OCI-LY3 (cell line): Measurements from ENCODE around the gene LILRB5.
"Not testable (repeated sequence)": the region's sequence is repeated elsewhere in the genome, so short reads cannot be mapped to it uniquely, and the experiment has no call there.

Experiments used
- H2AFZ ChIP-seq: fragments of 200-600, 300-600 bp; shearing (Covaris generic); 2 replicates; pipeline ENCODE4 v1.6.0; 2014; ENCODE audit warnings: antibody characterized with exemption, low read depth, low read length
- H3K27ac ChIP-seq: fragments of 200-600, 300-600 bp; sonication (generic); 2 replicates; pipeline ENCODE4 v1.5.1; 2014; ENCODE audit warnings: mild to moderate bottlenecking, low read length, moderate library complexity, mixed read lengths
- H3K27me3 ChIP-seq: fragments of 200-600, 300-600 bp; sonication (generic); 2 replicates; pipeline ENCODE4 v1.6.1; 2014; ENCODE audit warnings: low read depth, low read length, mixed read lengths
- H3K36me3 ChIP-seq: fragments of 200-600, 300-600 bp; sonication (generic); replicated peaks from 2 replicates; pipeline ENCODE3; 2014; ENCODE audit warnings: low read depth, low read length, mixed read lengths
- H3K4me1 ChIP-seq: fragments of 300-600, 200-600 bp; sonication (generic); 2 replicates; pipeline ENCODE4 v1.6.1; 2014; ENCODE audit warnings: low read length, mixed read lengths
- H3K4me2 ChIP-seq: fragments of 200-600, 300-600 bp; sonication (generic); 2 replicates; pipeline ENCODE4 v1.6.1; 2014; ENCODE audit warnings: low read length, mixed read lengths
- H3K4me3 ChIP-seq: fragments of 300-600, 200-600 bp; sonication (generic); 2 replicates; pipeline ENCODE4 v1.5.1; 2014; ENCODE audit warnings: antibody characterized with exemption, mild to moderate bottlenecking, low read length, moderate library complexity
- H3K79me2 ChIP-seq: fragments of 300-600, 200-600 bp; shearing (Covaris generic); 2 replicates; pipeline ENCODE4 v1.6.1; 2014; ENCODE audit warnings: mild to moderate bottlenecking, low read length, mixed read lengths
- H3K9ac ChIP-seq: fragments of 300-600, 200-600 bp; shearing (Covaris generic); 2 replicates; pipeline ENCODE4 v1.6.0; 2014; ENCODE audit warnings: mild to moderate bottlenecking, low read length, moderate library complexity
- H3K9me3 ChIP-seq: fragments of 200-600, 300-600 bp; shearing (Covaris generic); 2 replicates; pipeline ENCODE4 v1.6.1; 2014; ENCODE audit warnings: low read length, mixed read lengths; ENCODE audit not compliant: insufficient read depth
- H4K20me1 ChIP-seq: fragments of 200-600, 300-600 bp; sonication (generic); 2 replicates; pipeline ENCODE4 v1.6.1; 2016; ENCODE audit warnings: low read length, mixed read lengths; ENCODE audit not compliant: insufficient read depth
- EZH2phosphoT487 ChIP-seq: fragments of 200-600 bp; shearing (Covaris generic); IDR thresholded peaks from 2 replicates; pipeline ENCODE4 v1.6.1; 2018; ENCODE audit warnings: antibody characterized with exemption, mixed run types, low read depth
- TF ChIP-seq, protein P1 (sequence below): fragments of 200-600, 300-600 bp; sonication (generic); IDR thresholded peaks from 2 replicates; pipeline ENCODE4 v1.5.1; 2014; ENCODE audit warnings: antibody characterized with exemption, low read length, low read depth

Gene LILRB5

DNA sequence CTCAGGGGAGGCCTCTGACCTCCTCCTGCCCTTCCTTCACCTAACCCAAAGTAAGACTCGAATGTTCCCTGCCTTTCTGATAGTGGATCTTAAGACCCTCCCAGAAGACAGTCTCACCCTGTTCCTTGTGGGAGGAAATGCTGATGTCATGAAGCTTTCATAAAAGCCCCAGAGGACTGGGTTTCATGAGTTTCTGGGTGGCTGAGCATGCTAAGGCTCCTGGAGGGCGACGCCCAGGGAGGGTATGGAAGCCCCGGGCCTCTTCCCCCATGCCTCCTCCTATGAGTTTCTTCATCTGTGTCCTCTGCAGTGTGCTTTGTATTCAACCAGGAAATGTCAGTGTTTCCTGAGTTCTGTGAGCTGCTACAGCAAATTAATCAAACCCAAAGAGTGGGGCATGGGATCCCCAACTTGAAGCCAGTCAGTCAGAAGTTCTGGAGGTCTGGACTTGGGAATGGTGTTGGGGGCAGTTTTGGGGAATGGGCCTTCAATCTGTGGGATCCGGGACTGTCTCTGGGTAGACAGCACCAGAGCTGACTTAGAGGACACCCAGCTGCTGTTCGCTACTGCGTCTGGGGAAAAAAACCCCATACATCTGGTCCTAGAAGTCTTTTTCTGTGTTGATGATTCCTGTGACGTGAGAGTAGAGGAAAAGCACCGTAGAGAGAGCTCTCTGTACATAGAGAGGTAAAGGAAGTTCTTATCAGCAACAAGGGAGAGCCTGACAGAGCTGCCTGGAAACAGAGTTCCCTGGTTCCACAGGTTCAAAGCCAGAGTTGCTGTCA lies 25.8 kb upstream of the LILRB5 start:
- peaks cover 40% of the 10 kb centered on the region for H3K27me3 ChIP-seq
- no peaks in the 10 kb centered on the region for H3K36me3 ChIP-seq
- H3K4me1 ChIP-seq = peaks cover 23% of the 10 kb centered on the region
- H2AFZ ChIP-seq = no peak overlapping the region
- no peaks in the 10 kb centered on the region for H3K9me3 ChIP-seq
- no peak overlapping the region for H3K4me2 ChIP-seq
- H3K4me3 ChIP-seq = no peak overlapping the region
- no peak overlapping the region for H3K27ac ChIP-seq
- TF ChIP-seq, protein P1, sequence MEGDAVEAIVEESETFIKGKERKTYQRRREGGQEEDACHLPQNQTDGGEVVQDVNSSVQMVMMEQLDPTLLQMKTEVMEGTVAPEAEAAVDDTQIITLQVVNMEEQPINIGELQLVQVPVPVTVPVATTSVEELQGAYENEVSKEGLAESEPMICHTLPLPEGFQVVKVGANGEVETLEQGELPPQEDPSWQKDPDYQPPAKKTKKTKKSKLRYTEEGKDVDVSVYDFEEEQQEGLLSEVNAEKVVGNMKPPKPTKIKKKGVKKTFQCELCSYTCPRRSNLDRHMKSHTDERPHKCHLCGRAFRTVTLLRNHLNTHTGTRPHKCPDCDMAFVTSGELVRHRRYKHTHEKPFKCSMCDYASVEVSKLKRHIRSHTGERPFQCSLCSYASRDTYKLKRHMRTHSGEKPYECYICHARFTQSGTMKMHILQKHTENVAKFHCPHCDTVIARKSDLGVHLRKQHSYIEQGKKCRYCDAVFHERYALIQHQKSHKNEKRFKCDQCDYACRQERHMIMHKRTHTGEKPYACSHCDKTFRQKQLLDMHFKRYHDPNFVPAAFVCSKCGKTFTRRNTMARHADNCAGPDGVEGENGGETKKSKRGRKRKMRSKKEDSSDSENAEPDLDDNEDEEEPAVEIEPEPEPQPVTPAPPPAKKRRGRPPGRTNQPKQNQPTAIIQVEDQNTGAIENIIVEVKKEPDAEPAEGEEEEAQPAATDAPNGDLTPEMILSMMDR = no peak
- no peak for TF ChIP-seq EZH2phosphoT487
- no peaks in the 10 kb centered on the region for H3K79me2 ChIP-seq
- H3K9ac ChIP-seq = no peak overlapping the region
- no peaks in the 10 kb centered on the region for H4K20me1 ChIP-seq

DNA sequence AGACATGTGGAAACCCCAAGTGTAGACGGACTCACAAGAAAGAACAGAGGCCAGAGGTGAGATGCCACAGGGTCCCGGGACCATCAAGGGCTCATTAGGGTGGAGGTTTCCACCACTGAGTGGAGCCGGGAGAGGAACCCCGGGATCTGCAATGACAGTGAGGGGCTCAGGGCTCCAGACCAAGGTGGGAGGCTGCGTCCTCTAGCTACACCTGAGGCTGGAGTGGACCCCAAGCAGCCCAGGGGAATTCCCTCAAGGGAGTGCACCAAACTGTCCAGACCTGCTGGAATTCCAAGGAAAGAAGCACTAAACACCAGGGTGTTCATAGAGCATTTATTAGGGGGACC lies 24.6 kb upstream of the LILRB5 start:
- not testable (repeated sequence) for H3K4me3 ChIP-seq, H4K20me1 ChIP-seq, H3K27ac ChIP-seq, H2AFZ ChIP-seq, H3K4me2 ChIP-seq, H3K9ac ChIP-seq, H3K9me3 ChIP-seq, H3K36me3 ChIP-seq, H3K79me2 ChIP-seq
- Histone ChIP-seq H3K27me3 (peaks cover 32% of the 10 kb centered on the region), H3K4me1 (peaks cover 23% of the 10 kb centered on the region)

DNA sequence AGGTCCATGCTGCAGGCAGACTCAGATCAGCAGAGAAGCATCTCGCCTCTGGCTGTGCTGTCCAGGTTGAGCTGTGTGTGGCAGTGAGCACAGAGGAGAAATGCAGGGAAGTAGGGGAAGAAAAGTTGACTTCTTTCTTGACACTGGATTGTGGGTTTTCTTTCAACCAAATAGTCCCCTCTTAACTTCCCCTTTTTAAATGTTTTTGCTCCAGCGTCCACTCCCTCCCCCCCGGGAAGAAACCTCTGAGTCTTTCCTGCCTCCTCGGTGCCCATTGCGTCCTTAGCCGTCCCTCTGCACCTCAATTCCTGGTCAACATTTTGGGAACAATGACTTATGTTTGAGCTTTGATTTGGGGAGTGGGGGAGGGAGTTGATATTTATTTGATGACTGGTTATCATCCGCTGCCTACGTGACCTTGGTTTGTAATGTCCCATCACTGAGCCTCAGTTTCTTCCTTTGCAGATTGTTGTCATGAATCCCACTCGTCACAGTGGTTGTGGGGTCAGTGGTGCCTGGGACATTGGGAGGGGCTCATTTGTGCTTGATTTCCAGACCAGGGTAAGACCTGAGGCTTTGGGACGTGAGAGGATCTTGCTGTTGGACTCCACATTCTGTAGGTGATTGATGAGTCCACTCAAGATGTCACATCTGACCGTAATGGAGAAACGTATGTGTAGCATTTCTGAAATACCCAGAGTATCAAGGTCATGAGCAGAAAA lies 24.1 kb upstream of the LILRB5 start, which contains the start of gene LILRB2:
Gene LILRB2, minus strand, starts transcription at position 104 of the 722 bp plus-strand sequence. CDS start 614 bp downstream, outside the sequence.
- H3K27me3 ChIP-seq = peaks cover 32% of the 10 kb centered on the region
- no peaks in the 10 kb centered on the region for H4K20me1 ChIP-seq
- H3K27ac ChIP-seq = no peak within 1 kb of the TSS
- H3K36me3 ChIP-seq = no peaks in the 10 kb centered on the region
- H3K4me1 ChIP-seq = peaks cover 23% of the 10 kb centered on the region
- H3K4me2 ChIP-seq = peak within 1 kb of the TSS; percentile 4
- TF ChIP-seq, protein P1 = no peak
- no peak for TF ChIP-seq EZH2phosphoT487
- H2AFZ ChIP-seq = no peak within 1 kb of the TSS
- no peaks in the 10 kb centered on the region for H3K9me3 ChIP-seq
- H3K9ac ChIP-seq = no peak within 1 kb of the TSS
- H3K79me2 ChIP-seq = no peaks in the 10 kb centered on the region
- no peak within 1 kb of the TSS for H3K4me3 ChIP-seq

DNA sequence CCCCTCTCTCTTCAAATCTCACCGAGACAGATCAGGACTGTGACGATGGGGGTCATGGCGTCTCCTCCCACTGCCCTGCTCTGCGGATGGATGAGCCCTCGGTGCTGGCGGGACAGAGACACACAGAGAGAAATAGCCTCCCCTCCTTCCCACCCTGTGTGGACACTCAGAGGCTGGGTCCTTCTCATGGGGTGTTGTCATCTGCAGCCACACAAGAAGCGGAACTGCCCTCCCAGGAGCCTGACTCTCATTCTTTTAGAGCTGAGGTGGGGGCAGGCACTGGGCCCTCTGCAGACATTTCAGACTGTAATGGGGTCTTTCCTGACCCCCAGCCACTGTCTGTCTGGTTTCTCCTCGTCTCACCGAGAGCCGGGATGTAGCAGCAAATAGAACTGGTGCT lies 23.4 kb upstream of the LILRB5 start:
- not testable (repeated sequence) for H3K4me2 ChIP-seq, H4K20me1 ChIP-seq, H3K4me3 ChIP-seq, H3K9ac ChIP-seq, H3K36me3 ChIP-seq, H3K9me3 ChIP-seq, H2AFZ ChIP-seq, H3K27ac ChIP-seq, H3K79me2 ChIP-seq
- Histone ChIP-seq H3K4me1 (peaks cover 20% of the 10 kb centered on the region), H3K27me3 (peaks cover 32% of the 10 kb centered on the region)

DNA sequence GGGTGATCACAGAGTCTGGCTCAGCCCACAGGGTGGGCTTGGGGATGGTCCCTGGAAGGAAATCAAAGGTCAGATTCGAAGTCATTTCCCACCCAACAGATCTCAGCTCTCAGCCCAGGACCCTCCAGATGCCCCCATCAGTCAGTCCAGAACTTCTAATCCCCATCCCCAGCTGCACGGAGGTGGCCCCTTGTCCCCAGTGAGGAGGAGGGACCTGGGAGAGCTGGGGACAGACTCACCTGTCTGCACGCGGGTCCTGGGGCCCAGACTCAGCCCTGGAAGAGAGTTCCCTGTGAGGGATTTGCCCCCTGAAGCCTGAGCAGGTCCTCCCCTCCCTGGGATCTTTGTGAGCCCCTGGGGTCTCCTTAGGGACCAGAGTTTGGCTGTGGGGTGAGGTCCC lies 23.0 kb upstream of the LILRB5 start:
- not testable (repeated sequence) for H3K4me2 ChIP-seq, H2AFZ ChIP-seq, H3K4me3 ChIP-seq, H3K79me2 ChIP-seq, H3K9ac ChIP-seq, H3K27ac ChIP-seq, H3K9me3 ChIP-seq, H3K36me3 ChIP-seq, H4K20me1 ChIP-seq
- Histone ChIP-seq H3K27me3 (peaks cover 32% of the 10 kb centered on the region), H3K4me1 (peaks cover 20% of the 10 kb centered on the region)
